GM13976 (cell line): Measurements from ENCODE around the gene MBTD1.
"Not testable (repeated sequence)": the region's sequence is repeated elsewhere in the genome, so short reads cannot be mapped to it uniquely, and the experiment has no call there.

Source experiments
- DNase-seq: peaks from one replicate; pipeline ENCODE4 v3.0.0; 2012; ENCODE audit warnings: low spot score
- CTCF ChIP-seq: IDR thresholded peaks from 2 replicates; pipeline ENCODE4 v1.5.1; 2012; ENCODE audit warnings: borderline replicate concordance, mild to moderate bottlenecking; ENCODE audit not compliant: insufficient read depth; ENCODE audit errors: extremely low read depth, missing control alignments, control extremely low read depth
- in situ Hi-C: fragments of 300-500 bp; cut with MboI; formaldehyde crosslinking; loops from one replicate; pipeline ENCODE4 v1.12.0; 2022; ENCODE audit warnings: low sequenced_read_pairs, mixed read lengths, inconsistent platforms; ENCODE audit not compliant: unreplicated experiment

The MBTD1 gene

DNA sequence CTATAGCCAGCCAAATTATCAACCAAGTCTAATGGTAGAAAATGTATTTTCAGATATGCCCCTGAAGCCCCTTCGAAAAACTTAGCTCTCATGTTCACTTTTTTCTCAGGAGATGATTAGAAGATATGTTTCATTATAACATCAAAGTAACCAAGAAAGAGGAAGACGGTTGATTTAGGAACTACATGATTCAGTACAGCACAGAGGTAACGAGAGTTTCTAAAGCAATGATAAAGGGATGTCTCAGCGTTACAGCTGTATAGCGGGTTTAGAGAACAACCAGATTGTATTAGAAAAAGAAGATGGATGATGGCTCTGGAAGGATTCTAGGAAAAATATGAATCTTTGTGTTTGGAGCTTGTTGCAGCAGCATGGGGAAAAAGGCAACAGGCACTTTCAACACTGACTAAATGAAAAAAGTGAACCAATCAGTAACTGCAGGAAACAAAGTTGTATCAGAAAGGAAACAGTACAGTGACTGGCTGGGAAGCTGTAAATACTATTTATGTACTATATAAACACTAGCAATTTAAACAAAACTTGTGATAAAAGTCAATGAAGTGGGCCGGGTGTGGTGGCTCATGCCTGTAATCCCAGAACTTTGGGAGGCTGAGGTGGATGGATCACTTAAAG, 21.5 kb downstream of the MBTD1 start:
- no peak for TF ChIP-seq CTCF
- DNase-seq, result peak; percentile 50
- in situ Hi-C loops, result no loop called here

- no peak for TF ChIP-seq CTCF
- in situ Hi-C loops, result no loop called here
These were observed 25.7 kb downstream of the MBTD1 start for GRCh38 chr17:51234162-51234561.

GRCh38 chr17:51231999-51232398, 27.9 kb downstream of the MBTD1 start:
- in situ Hi-C loops, result no loop called here
- no peak for DNase-seq
- TF ChIP-seq CTCF, result no peak

More at GRCh38 chr17:51234162-51234561, 25.7 kb downstream of the MBTD1 start:
- no peak for DNase-seq

DNA sequence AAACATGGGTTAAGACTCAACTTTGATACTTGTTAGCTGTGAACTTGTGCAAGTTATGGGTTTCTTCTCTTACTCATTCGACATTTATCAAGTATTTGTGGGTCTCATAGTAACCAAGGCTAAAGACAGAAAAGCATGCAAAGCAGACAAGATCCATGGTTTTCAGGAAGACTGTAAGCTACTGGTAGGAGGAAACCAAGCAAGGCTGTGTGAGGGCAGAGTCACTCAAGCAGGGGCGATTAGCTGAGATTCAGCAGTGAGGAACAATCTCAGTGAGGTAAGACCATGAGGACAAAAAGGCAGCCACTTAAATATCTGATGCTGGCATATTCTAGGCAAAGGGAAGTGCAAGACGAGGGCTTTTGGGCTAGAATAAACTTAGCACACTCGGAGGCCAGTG, 29.5 kb downstream of the MBTD1 start:
- in situ Hi-C loops, result no loop called here
- peak; percentile 9 for DNase-seq
- no peak for TF ChIP-seq CTCF

DNA sequence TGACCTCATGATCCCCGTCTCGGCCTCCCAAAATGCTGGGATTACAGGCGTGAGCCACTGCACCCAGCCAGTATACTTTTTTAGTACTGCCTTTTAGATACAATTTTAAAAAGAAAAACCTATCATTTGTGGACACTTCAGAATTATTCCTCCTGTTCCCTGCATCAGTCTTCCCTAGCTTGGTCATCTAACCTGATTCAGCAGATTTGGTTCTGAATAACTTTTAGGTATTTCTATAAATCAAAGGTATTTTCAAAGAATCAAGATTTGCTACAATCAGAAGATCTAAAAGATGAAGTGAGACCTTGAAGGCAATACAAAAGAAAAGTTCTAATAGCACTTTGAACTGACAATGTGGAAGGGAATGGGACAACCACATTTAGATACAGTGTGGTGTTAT, 30.0 kb downstream of the MBTD1 start:
- TF ChIP-seq CTCF, result no peak
- no peak for DNase-seq
- in situ Hi-C loops, result no loop called here

DNA sequence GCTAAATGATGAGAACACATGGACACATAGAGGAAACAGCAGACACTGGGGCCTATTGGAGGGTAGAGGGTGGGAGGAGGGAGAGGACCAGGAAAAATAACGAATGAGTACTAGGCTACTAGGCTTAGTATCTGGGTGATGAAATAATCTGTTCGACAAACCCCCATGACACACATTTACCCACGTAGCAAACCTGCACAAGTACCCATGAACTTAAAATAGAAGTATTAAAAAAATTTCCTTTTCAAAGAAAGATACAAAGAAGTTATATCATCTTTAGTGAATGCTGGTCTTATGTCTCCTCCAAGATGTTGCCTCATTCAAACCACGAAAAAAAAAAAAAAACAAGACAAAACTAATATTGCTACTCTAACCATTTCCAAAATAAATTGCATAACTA, 31.7 kb downstream of the MBTD1 start:
- no peak for DNase-seq
- in situ Hi-C loops, result no loop called here
- no peak for TF ChIP-seq CTCF

GRCh38 chr17:51225523-51225922, 34.3 kb downstream of the MBTD1 start:
- DNase-seq, in situ Hi-C loops: not testable (repeated sequence)
